NB4 (cell line): Measurements from ENCODE around the gene TRMT61A.
"Not testable (repeated sequence)": the region's sequence is repeated elsewhere in the genome, so short reads cannot be mapped to it uniquely, and the experiment has no call there.

Experiments
- DNase-seq: peaks from one replicate; pipeline ENCODE4 v3.0.0; 2010; ENCODE audit warnings: low read depth
- H3K4me3 ChIP-seq: one replicate; pipeline ENCODE4 v1.5.1; 2011; ENCODE audit warnings: mild to moderate bottlenecking, low read depth, low read length, moderate library complexity
- MYC ChIP-seq: IDR thresholded peaks from 2 replicates; pipeline ENCODE4 v1.6.1; 2011; ENCODE audit warnings: low read depth, low read length
- POLR2A ChIP-seq: IDR thresholded peaks from 2 replicates; pipeline ENCODE4 v1.6.1; 2011; ENCODE audit warnings: mild to moderate bottlenecking; ENCODE audit not compliant: insufficient read length; ENCODE audit errors: extremely low read depth
- TF ChIP-seq, protein P1 (sequence below): IDR thresholded peaks from 2 replicates; pipeline ENCODE4 v1.6.1; 2011; ENCODE audit warnings: low read depth, low read length
- TF ChIP-seq, protein P2 (sequence below): IDR thresholded peaks from one replicate; pipeline ENCODE4 v1.5.1; 2012; ENCODE audit warnings: low read depth, low read length

Gene TRMT61A

DNA sequence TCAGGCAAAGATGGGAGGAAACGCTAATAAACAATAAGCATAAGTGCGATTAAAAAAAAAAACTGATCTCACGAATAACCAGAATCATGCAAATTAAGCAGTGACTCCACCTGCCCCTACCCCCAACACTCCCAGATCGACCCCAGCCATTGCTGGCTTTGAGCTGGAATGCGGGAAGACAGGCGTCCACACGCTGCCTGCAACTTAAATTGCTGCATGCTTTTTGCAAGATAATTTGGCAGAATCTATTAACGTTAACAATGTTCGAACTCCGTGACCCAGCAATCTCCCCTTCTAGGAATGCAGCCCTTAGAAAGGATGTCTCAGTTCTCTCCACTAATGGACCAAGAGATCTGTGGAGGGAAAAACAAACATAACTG is 5.4 kb upstream of the TRMT61A start:
- H3K4me3 ChIP-seq = no peak overlapping the region
- no peak for TF ChIP-seq POLR2A
- TF ChIP-seq, protein P1, sequence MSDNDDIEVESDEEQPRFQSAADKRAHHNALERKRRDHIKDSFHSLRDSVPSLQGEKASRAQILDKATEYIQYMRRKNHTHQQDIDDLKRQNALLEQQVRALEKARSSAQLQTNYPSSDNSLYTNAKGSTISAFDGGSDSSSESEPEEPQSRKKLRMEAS = no peak
- TF ChIP-seq MYC = no peak
- TF ChIP-seq, protein P2, sequence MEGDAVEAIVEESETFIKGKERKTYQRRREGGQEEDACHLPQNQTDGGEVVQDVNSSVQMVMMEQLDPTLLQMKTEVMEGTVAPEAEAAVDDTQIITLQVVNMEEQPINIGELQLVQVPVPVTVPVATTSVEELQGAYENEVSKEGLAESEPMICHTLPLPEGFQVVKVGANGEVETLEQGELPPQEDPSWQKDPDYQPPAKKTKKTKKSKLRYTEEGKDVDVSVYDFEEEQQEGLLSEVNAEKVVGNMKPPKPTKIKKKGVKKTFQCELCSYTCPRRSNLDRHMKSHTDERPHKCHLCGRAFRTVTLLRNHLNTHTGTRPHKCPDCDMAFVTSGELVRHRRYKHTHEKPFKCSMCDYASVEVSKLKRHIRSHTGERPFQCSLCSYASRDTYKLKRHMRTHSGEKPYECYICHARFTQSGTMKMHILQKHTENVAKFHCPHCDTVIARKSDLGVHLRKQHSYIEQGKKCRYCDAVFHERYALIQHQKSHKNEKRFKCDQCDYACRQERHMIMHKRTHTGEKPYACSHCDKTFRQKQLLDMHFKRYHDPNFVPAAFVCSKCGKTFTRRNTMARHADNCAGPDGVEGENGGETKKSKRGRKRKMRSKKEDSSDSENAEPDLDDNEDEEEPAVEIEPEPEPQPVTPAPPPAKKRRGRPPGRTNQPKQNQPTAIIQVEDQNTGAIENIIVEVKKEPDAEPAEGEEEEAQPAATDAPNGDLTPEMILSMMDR = no peak
- DNase-seq = no peak

DNA sequence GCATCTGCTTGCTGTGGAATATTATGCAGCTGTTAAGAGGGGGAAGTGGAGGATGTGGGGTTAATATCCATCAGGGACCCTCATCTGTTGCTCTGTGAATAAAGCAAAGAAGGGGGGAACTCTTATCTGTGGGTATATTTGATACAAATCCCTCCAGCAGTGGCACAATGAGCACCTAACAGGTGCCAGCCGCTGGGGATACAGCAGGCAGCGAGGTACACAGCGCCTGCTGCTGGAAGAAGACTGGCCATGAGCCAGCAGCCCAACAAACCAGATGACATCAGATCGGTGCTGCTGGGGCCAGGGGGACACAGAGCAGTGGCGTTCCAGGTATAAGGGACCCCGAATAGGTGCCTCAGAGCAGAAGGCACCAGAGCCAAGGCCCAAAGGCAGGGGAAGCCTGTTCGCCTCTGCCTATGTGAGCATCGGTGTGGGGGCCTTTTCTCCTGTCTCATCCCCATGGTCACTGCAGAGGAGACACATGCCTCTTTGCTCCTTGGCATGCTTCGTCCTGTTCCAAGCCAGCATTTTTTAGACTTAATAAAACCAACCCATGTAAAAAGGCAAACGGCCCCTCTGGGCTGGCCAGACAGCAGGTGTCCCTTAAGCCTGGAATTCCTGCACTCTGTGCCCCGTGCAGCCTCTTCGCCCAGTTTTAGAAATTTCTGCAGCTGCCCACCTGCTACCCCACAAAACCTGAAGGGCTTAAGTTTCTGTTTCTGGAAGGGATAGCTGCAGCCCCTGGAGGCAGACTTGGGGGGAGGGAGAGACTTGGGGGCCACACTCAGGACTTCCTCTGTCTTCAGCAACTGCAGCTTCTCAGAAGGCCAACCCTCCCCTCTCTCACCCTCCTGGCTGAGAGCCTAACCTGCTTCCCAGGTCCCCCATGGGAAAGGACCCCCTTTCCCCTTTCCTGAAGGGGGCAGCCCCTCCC is 4.7 kb upstream of the TRMT61A start:
- TF ChIP-seq MYC (no peak), POLR2A (no peak)
- TF ChIP-seq, protein P1 = no peak
- TF ChIP-seq, protein P2 = peak; percentile 20
- DNase-seq = no peak
- H3K4me3 ChIP-seq = no peak overlapping the region

DNA sequence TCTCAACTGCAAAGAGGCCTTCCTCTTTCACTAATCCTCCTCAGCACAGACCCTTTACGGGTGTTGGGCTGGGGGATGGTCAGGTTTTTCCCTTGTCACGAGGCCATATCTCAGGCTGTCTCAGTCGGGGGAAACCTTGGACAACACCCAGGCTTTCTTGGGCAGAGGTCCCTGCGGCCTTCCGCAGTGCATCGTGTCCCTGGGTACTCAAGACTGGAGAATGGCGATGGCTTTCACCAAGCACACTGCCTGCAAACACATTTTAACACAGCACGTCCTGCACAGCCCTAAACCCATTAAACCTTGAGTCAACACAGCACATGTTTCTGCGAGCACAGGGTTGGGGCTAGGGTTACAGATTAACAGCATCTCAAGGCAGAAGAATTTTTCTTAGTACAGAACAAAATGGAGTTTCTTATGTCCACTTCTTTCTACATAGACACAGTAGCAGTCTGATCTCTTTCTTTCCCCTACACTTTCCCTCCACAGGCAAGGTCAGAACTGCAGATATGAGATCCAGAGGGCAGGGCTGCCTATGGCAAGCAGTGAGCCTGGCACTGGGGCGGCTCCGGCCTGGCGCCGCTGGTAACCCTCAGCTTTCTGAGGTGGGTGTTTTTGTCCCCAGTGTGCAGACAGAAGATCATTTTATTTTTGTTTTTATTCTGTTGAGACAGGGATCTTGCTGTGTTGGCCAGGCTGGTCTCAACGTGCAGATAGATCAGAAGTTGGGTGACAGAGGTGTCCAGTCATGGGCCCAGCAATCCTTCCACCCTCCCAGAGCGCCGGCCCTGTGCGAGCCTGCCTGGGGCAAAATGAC is 3.4 kb upstream of the TRMT61A start:
- not testable (repeated sequence) for H3K4me3 ChIP-seq, DNase-seq

DNA sequence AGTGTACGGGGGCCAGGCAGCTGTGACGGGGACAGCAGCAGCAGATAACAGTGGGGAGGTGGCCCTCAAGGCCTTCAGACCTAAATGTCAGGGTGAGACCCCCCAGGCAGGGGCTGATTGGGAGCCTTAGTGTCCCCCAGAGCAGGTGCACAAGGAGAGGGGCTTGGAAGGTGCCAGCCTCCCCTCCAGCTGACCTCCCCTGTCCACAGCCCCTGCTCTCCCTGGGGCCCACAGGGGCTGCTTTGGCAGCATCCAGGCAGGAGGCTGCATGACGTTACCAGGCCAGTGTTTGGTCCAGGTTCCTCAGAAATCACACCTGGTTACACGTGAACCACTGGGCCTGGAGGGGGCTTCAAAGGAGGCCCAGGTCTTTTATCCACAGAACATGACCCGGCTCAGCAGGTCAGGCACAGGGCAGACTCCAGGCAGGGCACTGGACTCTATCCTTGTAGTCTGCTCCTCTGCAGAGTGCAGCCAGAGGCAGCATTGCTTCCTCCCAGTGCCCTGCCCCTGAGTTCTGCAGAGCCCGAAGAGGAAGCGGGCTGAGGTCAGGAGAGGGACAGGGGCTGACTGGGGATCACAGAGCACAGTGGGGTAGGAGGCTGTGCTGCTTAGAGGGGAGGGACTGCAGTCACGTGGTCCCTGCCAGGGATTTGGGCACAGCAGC is 2.6 kb upstream of the TRMT61A start:
- TF ChIP-seq POLR2A = no peak

DNA sequence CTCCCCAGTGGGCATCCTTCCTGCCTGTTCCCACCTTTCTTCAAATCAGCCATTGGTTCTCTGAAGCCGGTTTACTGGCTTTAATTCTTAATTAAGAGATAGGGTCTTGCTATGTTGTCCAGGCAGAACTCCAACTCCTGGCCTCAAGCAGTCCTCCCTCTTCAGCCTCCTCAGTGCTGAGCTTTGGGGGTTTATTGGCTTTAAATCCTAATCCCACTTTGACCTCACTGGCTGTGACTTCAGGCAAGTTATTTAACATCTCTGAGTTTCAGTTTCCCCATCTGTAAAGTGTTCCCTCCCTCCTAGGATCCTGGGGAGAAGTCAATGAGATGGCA is 2.1 kb upstream of the TRMT61A start:
- no peak for DNase-seq
- TF ChIP-seq, protein P1 = no peak
- TF ChIP-seq POLR2A = no peak
- TF ChIP-seq, protein P2 = no peak
- TF ChIP-seq MYC = no peak
- no peak overlapping the region for H3K4me3 ChIP-seq

More for the DNA sequence above, 2.6 kb upstream of the TRMT61A start:
- H3K4me3 ChIP-seq = no peak overlapping the region
- peak; percentile 49 for DNase-seq

DNA sequence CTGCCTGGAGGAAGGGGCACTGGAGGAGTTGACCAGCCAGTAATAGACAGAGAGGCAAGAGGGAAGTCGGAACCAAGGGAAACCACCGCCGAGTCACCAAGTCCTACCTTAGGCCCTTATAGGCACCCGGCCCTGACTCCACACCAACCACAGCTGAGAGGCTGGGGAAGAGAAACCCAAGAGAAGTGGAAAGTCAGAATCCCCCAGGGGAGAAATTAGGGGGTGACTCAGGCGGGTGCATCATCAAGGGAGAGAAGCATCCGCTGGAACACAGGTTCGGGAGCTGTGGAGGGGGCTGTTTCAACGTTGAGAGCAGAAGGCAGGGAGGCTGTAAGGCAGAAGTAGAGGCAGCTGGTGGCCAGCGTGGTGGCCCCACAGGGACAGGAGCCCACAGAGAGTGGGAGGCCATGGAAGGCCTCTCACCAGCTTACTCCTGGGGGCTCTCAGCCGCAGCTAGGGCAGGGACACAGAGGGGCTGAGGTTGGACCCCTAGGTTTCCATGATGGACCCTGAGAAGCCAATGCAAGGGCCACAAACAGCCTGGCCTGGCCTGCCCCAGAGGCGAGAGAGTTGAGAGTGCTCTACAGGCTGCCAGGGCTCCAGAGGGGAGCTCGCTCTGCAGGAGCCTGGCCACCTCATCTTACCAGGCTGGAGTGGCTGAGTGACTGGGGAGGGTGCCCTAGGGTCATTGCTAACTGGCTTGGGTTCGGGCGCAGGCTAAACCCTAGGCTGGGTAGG is 1.4 kb upstream of the TRMT61A start:
- no peak overlapping the region for H3K4me3 ChIP-seq
- TF ChIP-seq MYC (no peak), POLR2A (no peak)
- TF ChIP-seq, protein P2 = no peak
- TF ChIP-seq, protein P1 = no peak
- DNase-seq = peak; percentile 89
